Measurements from ENCODE around the gene UBA1. TPM values are rescaled to one million over a fixed set of nuclear protein-coding genes. Genes with fewer than 3 reads are reported as not detected.

Gene UBA1
- total and polyA plus RNA-seq, 10 of the 15 experiments (the other 5 are each of a cell fraction or from before 2014, with no cell fraction given), result 60.4 to 314 (median 216) TPM

DNA sequence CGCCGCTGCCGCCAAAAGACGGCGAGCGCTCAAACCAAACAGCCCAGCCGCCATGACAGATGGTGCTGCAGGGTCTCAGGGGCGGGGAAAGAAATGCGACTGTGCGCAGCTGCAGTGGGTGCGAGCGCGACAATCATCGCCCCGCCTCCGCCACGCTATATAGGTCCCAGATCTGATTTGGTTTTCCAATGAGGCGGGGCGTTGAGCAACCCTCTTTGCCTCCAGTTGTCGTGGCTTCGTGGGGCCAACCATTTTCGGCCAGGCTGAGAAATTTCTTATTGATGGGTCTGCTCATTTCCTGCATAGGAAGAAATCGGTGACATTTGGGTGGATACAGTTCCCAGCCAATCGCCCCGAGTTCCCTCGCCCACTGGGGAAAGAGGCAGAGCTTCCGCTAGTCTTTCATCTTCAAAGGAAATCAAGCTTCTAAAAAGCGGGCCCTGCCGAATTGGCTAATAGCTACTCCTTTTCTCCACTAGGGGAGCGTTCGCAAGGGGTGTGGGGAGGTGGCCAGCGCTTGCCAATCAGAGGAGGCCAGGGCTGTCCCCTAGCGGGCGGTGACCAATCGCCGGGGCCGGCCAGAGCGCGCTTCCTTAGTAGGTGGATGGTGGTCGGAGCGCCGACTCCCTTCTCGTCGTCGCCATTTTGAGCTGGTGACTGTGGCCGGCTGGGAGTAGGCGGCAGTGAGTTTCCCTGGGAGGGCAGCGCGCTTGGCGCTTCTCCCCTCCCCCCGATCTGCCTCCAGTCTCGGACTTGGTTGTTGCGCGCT lies 48.8 kb upstream of the UBA1 start, which contains the start of the genes NDUFB11 and RBM10 (continued):
- 0 out of 2 replicates have a peak, but pooled peaks have one; percentile 51 for TF ChIP-seq RFX5 (IDR thresholded peaks at IDR 0.05; ENCODE audit: low read depth, low read length)
- no peak for TF ChIP-seq CHD1 (IDR thresholded peaks at IDR 0.05; ENCODE audit: low read depth, low read length)
- TF ChIP-seq, protein P1, sequence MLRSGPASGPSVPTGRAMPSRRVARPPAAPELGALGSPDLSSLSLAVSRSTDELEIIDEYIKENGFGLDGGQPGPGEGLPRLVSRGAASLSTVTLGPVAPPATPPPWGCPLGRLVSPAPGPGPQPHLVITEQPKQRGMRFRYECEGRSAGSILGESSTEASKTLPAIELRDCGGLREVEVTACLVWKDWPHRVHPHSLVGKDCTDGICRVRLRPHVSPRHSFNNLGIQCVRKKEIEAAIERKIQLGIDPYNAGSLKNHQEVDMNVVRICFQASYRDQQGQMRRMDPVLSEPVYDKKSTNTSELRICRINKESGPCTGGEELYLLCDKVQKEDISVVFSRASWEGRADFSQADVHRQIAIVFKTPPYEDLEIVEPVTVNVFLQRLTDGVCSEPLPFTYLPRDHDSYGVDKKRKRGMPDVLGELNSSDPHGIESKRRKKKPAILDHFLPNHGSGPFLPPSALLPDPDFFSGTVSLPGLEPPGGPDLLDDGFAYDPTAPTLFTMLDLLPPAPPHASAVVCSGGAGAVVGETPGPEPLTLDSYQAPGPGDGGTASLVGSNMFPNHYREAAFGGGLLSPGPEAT (IDR thresholded peaks at IDR 0.05; ENCODE audit: low read depth), result 0 out of 2 replicates have a peak, but pooled peaks have one; percentile 27
- TF ChIP-seq FOXK2 (IDR thresholded peaks at IDR 0.05), result no peak
- TF ChIP-seq POLR2AphosphoS5 (IDR thresholded peaks at IDR 0.05; ENCODE audit: low read length), result peak; percentile 84
- TF ChIP-seq TAF1 (IDR thresholded peaks at IDR 0.05; ENCODE audit: borderline replicate concordance, low read depth, low read length), result peak; percentile 87
- TF ChIP-seq, protein P2, sequence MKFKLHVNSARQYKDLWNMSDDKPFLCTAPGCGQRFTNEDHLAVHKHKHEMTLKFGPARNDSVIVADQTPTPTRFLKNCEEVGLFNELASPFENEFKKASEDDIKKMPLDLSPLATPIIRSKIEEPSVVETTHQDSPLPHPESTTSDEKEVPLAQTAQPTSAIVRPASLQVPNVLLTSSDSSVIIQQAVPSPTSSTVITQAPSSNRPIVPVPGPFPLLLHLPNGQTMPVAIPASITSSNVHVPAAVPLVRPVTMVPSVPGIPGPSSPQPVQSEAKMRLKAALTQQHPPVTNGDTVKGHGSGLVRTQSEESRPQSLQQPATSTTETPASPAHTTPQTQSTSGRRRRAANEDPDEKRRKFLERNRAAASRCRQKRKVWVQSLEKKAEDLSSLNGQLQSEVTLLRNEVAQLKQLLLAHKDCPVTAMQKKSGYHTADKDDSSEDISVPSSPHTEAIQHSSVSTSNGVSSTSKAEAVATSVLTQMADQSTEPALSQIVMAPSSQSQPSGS (IDR thresholded peaks at IDR 0.05; ENCODE audit: low read length), result no peak
- TF ChIP-seq, protein P3, sequence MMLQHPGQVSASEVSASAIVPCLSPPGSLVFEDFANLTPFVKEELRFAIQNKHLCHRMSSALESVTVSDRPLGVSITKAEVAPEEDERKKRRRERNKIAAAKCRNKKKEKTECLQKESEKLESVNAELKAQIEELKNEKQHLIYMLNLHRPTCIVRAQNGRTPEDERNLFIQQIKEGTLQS (IDR thresholded peaks at IDR 0.05; ENCODE audit: borderline replicate concordance, extremely low read depth, low read depth, low read length), result no peak
- TF ChIP-seq, protein P4, sequence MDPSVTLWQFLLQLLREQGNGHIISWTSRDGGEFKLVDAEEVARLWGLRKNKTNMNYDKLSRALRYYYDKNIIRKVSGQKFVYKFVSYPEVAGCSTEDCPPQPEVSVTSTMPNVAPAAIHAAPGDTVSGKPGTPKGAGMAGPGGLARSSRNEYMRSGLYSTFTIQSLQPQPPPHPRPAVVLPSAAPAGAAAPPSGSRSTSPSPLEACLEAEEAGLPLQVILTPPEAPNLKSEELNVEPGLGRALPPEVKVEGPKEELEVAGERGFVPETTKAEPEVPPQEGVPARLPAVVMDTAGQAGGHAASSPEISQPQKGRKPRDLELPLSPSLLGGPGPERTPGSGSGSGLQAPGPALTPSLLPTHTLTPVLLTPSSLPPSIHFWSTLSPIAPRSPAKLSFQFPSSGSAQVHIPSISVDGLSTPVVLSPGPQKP (IDR thresholded peaks at IDR 0.05; ENCODE audit: low read depth, low read length), result no peak
- TF ChIP-seq NRF1 (conservative IDR thresholded peaks at IDR 0.05; ENCODE audit: low read depth, low read length), result peak; percentile 48
- 0 out of 2 replicates have a peak, but pooled peaks have one; percentile 21 for TF ChIP-seq GABPA (IDR thresholded peaks at IDR 0.05; ENCODE audit: low read depth)
- peak; percentile 37; the same call in 1 of the 2 replicates for TF ChIP-seq CREM (IDR thresholded peaks at IDR 0.05; ENCODE audit: low read depth)

All from GM12878 (cell line).